GM12865 (cell line): ENCODE measurements around the gene MTERF1.
"Not testable (repeated sequence)": the region's sequence is repeated elsewhere in the genome, so short reads cannot be mapped to it uniquely, and the experiment has no call there.

ENCODE experiments used
- DNase-seq: peaks from one replicate; pipeline ENCODE4 v3.0.0; 2010; ENCODE audit warnings: low read depth
- H3K4me3 ChIP-seq: 2 replicates; pipeline ENCODE4 v1.5.1; 2011; ENCODE audit warnings: mild to moderate bottlenecking, low read depth, low read length, control low read depth
- TF ChIP-seq, protein P1 (sequence below): IDR thresholded peaks from 2 replicates; pipeline ENCODE4 v1.5.1; 2011; ENCODE audit warnings: low read length, control low read depth, low read depth, inconsistent platforms; ENCODE audit not compliant: insufficient read depth; ENCODE audit errors: missing control alignments

Gene MTERF1

GRCh38 chr7:91898240-91898992, 17.9 kb upstream of the MTERF1 start:
- DNase-seq: no peak
- no peak overlapping the region for H3K4me3 ChIP-seq
- TF ChIP-seq, protein P1, sequence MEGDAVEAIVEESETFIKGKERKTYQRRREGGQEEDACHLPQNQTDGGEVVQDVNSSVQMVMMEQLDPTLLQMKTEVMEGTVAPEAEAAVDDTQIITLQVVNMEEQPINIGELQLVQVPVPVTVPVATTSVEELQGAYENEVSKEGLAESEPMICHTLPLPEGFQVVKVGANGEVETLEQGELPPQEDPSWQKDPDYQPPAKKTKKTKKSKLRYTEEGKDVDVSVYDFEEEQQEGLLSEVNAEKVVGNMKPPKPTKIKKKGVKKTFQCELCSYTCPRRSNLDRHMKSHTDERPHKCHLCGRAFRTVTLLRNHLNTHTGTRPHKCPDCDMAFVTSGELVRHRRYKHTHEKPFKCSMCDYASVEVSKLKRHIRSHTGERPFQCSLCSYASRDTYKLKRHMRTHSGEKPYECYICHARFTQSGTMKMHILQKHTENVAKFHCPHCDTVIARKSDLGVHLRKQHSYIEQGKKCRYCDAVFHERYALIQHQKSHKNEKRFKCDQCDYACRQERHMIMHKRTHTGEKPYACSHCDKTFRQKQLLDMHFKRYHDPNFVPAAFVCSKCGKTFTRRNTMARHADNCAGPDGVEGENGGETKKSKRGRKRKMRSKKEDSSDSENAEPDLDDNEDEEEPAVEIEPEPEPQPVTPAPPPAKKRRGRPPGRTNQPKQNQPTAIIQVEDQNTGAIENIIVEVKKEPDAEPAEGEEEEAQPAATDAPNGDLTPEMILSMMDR: no peak

GRCh38 chr7:91894781-91895480, 14.4 kb upstream of the MTERF1 start:
- TF ChIP-seq, protein P1: no peak
- no peak for DNase-seq
- H3K4me3 ChIP-seq: no peak overlapping the region

- DNase-seq, H3K4me3 ChIP-seq: not testable (repeated sequence)
These were observed 13.2 kb upstream of the MTERF1 start for GRCh38 chr7:91893699-91894098.

DNA sequence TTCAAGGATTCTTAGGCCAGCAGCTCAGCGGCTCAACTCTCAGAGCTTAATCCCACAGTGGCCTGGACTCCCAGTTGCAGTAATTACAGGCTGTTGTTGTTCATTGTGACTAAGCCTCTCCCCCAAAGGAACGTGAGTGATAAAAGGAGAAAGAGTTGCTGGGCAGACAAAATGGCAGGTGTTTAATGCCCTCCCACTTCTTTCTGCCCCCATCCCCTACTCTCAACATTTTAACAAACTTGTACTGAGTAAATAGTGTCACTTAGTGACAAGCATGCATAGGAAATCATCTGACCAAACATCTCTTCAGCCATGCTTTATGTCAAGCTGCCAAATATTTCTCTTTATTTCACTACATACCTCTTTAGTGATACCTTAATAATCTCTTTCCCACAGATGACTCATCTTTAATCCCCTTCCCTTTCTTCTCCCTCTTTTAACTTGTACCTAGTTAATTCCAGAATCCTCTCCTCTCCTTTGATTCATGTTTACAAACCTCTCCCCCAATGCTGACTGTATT, 12.4 kb upstream of the MTERF1 start:
- no peak overlapping the region for H3K4me3 ChIP-seq
- DNase-seq: no peak
- TF ChIP-seq, protein P1: no peak

GRCh38 chr7:91892099-91892705, 11.7 kb upstream of the MTERF1 start:
- TF ChIP-seq, protein P1: no peak
- H3K4me3 ChIP-seq: no peak overlapping the region
- no peak for DNase-seq

- not testable (repeated sequence) for H3K4me3 ChIP-seq, DNase-seq
These were observed 8.0 kb upstream of the MTERF1 start for GRCh38 chr7:91888271-91889175.

GRCh38 chr7:91887336-91888213, 7.1 kb upstream of the MTERF1 start:
- not testable (repeated sequence) for H3K4me3 ChIP-seq, DNase-seq
